ENCODE measurements around the gene CLEC7A.

The CLEC7A gene

DNA sequence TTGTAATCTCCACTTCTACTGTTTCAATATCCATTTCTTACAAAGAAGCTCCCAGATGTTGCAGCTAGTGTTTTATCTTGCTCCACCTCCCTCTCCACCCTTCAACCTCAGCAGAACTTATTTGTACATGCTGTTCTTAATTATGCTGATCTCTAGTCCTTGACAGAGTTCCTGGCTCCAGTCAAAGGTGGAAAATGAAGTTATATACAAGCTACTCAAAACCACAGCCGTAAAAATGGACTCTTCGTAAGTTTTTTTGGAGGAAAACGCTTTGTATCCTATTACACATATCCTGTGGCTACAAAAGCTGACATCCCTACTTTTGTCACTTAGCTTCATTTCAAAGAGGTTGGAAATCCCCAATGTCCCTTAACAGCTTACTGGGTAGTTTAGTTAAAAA lies 32.5 kb downstream of the CLEC7A start:
- peaks cover 12% of the 10 kb centered on the region for H3K4me1 ChIP-seq (ENCODE audit: insufficient read depth, low read length, poor library complexity, severe bottlenecking)
- TF ChIP-seq CTCF (conservative IDR thresholded peaks at IDR 0.05; ENCODE audit: low read length) (no peak), EZH2phosphoT487 (IDR thresholded peaks at IDR 0.05; ENCODE audit: borderline replicate concordance) (no peak)
- H3K9me3 ChIP-seq (ENCODE audit: insufficient read depth, low read depth, low read length): no peaks in the 10 kb centered on the region
- H3K9ac ChIP-seq (ENCODE audit: low read depth, low read length, poor library complexity, severe bottlenecking): no peak overlapping the region
- no peak overlapping the region for H2AFZ ChIP-seq (ENCODE audit: low read length)
- H3K36me3 ChIP-seq (ENCODE audit: insufficient read depth, low read length): no peaks in the 10 kb centered on the region
- H3K79me2 ChIP-seq (ENCODE audit: insufficient read depth, low read length): no peaks in the 10 kb centered on the region
- no peaks in the 10 kb centered on the region for H3F3A ChIP-seq (ENCODE audit: low read depth)
- H3K4me3 ChIP-seq (ENCODE audit: low read length, poor library complexity, severe bottlenecking): no peak overlapping the region
- H4K20me1 ChIP-seq (ENCODE audit: insufficient read depth, low read length, poor library complexity, severe bottlenecking): no peaks in the 10 kb centered on the region
- H3K4me2 ChIP-seq (ENCODE audit: low read depth, low read length, poor library complexity, severe bottlenecking): no peak overlapping the region
- no peaks in the 10 kb centered on the region for H3K9me2 ChIP-seq (replicated peaks; ENCODE audit: low read depth, low read length)
- no peaks in the 10 kb centered on the region for H3K27me3 ChIP-seq (ENCODE audit: insufficient read depth, low read length, poor library complexity, severe bottlenecking)

- H3F3A ChIP-seq (ENCODE audit: low read depth): no peaks in the 10 kb centered on the region
- H3K27me3 ChIP-seq (ENCODE audit: insufficient read depth, low read length, poor library complexity, severe bottlenecking): no peaks in the 10 kb centered on the region
- no peak overlapping the region for H3K9ac ChIP-seq (ENCODE audit: low read depth, low read length, poor library complexity, severe bottlenecking)
- H3K4me3 ChIP-seq (ENCODE audit: low read length, poor library complexity, severe bottlenecking): no peak overlapping the region
- no peak overlapping the region for H3K4me2 ChIP-seq (ENCODE audit: low read depth, low read length, poor library complexity, severe bottlenecking)
- no peaks in the 10 kb centered on the region for H4K20me1 ChIP-seq (ENCODE audit: insufficient read depth, low read length, poor library complexity, severe bottlenecking)
- H2AFZ ChIP-seq (ENCODE audit: low read length): no peak overlapping the region
- no peaks in the 10 kb centered on the region for H3K9me3 ChIP-seq (ENCODE audit: insufficient read depth, low read depth, low read length)
- H3K36me3 ChIP-seq (ENCODE audit: insufficient read depth, low read length): no peaks in the 10 kb centered on the region
- no peaks in the 10 kb centered on the region for H3K9me2 ChIP-seq (replicated peaks; ENCODE audit: low read depth, low read length)
- no peaks in the 10 kb centered on the region for H3K79me2 ChIP-seq (ENCODE audit: insufficient read depth, low read length)
- peaks cover 4% of the 10 kb centered on the region for H3K4me1 ChIP-seq (ENCODE audit: insufficient read depth, low read length, poor library complexity, severe bottlenecking)
- TF ChIP-seq CTCF (conservative IDR thresholded peaks at IDR 0.05; ENCODE audit: low read length) (no peak), EZH2phosphoT487 (IDR thresholded peaks at IDR 0.05; ENCODE audit: borderline replicate concordance) (no peak)
These were observed 34.0 kb downstream of the CLEC7A start for GRCh38 chr12:10095971-10096370.

GRCh38 chr12:10094646-10095395 lies 35.2 kb downstream of the CLEC7A start:
- no peaks in the 10 kb centered on the region for H3K27me3 ChIP-seq (ENCODE audit: insufficient read depth, low read length, poor library complexity, severe bottlenecking)
- H4K20me1 ChIP-seq (ENCODE audit: insufficient read depth, low read length, poor library complexity, severe bottlenecking): no peaks in the 10 kb centered on the region

More at GRCh38 chr12:10094646-10095395, 35.2 kb downstream of the CLEC7A start:
- Histone ChIP-seq H3K9me3 (ENCODE audit: insufficient read depth, low read depth, low read length) (no peaks in the 10 kb centered on the region), H3K9me2 (replicated peaks; ENCODE audit: low read depth, low read length) (no peaks in the 10 kb centered on the region), H2AFZ (ENCODE audit: low read length) (no peak overlapping the region), H3K79me2 (ENCODE audit: insufficient read depth, low read length) (no peaks in the 10 kb centered on the region), H3K36me3 (ENCODE audit: insufficient read depth, low read length) (no peaks in the 10 kb centered on the region), H3K4me1 (ENCODE audit: insufficient read depth, low read length, poor library complexity, severe bottlenecking) (no peaks in the 10 kb centered on the region), H3K4me2 (ENCODE audit: low read depth, low read length, poor library complexity, severe bottlenecking) (no peak overlapping the region), H3K4me3 (ENCODE audit: low read length, poor library complexity, severe bottlenecking) (no peak overlapping the region), H3K9ac (ENCODE audit: low read depth, low read length, poor library complexity, severe bottlenecking) (no peak overlapping the region), H3F3A (ENCODE audit: low read depth) (no peaks in the 10 kb centered on the region)
- TF ChIP-seq EZH2phosphoT487 (IDR thresholded peaks at IDR 0.05; ENCODE audit: borderline replicate concordance) (no peak), CTCF (conservative IDR thresholded peaks at IDR 0.05; ENCODE audit: low read length) (no peak)
